ENCODE results near the gene MLIP. TPM values are rescaled to one million over a fixed set of nuclear protein-coding genes. Genes with fewer than 3 reads are reported as not detected.

MLIP gene
- total RNA-seq, 4 donors from 2014 or later = 0.64 to 4.3 (median 2.5) TPM

DNA sequence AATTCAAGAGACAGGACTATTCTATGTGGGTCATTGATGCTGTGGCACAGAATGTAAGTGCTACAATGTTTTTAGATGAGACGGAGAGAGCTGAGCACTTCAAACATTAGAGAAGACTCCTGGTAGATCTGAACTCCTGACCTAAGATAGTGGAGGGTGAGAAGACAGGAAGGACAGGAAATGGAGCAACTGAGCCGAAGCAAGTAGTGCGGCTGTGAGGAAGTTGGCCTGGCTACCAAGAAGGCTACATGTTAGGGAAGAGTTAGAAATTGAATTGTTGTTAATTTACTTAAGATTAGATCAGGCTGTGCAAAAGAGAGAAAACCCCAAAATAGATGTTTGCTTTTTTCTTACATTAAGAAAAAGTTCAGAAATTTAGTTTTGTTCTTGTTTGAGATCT lies 14.4 kb upstream of the MLIP start:
- intact Hi-C loops (cut with DNase I) = no loop called here
- H3K4me1 ChIP-seq = no peaks in the 10 kb centered on the region
- H3K27ac ChIP-seq = no peak overlapping the region
- DNase-seq = no peak
- WGBS, 2 donors = 67 to 78% methylated on average over 3 of the region's 3 CpGs
- H3K27me3 ChIP-seq = no peaks in the 10 kb centered on the region
- H3K36me3 ChIP-seq = no peaks in the 10 kb centered on the region
- H3K9me3 ChIP-seq = no peaks in the 10 kb centered on the region
- no peak for TF ChIP-seq POLR2A (IDR thresholded peaks at IDR 0.05)
- TF ChIP-seq, protein P1, sequence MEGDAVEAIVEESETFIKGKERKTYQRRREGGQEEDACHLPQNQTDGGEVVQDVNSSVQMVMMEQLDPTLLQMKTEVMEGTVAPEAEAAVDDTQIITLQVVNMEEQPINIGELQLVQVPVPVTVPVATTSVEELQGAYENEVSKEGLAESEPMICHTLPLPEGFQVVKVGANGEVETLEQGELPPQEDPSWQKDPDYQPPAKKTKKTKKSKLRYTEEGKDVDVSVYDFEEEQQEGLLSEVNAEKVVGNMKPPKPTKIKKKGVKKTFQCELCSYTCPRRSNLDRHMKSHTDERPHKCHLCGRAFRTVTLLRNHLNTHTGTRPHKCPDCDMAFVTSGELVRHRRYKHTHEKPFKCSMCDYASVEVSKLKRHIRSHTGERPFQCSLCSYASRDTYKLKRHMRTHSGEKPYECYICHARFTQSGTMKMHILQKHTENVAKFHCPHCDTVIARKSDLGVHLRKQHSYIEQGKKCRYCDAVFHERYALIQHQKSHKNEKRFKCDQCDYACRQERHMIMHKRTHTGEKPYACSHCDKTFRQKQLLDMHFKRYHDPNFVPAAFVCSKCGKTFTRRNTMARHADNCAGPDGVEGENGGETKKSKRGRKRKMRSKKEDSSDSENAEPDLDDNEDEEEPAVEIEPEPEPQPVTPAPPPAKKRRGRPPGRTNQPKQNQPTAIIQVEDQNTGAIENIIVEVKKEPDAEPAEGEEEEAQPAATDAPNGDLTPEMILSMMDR (IDR thresholded peaks at IDR 0.05) = no peak
- H3K4me3 ChIP-seq = no peak overlapping the region

DNA sequence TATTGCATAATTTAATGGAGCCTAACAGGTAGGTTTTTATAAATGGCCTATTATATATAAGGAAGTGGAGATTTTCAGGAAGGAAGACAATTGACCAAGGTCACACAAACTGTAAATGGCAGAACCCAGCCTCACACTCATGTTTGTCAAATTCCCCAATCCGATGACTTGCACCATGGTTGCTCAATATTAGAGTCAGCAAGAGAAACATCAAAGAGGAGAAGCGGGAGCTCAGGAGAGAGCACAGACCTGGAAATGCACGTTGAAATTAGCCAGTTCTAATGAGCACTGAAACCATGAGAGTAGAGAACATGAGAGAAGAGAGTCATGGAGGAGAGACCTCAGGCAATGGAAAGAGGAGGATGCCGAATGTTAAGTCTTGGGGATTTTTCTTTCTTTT lies 13.5 kb upstream of the MLIP start:
- TF ChIP-seq, protein P1 (IDR thresholded peaks at IDR 0.05) = no peak
- no peak for TF ChIP-seq POLR2A (IDR thresholded peaks at IDR 0.05)
- H3K9me3 ChIP-seq = no peaks in the 10 kb centered on the region
- H3K36me3 ChIP-seq = no peaks in the 10 kb centered on the region
- no peaks in the 10 kb centered on the region for H3K27me3 ChIP-seq
- H3K27ac ChIP-seq = no peak overlapping the region
- no peak for DNase-seq
- no peaks in the 10 kb centered on the region for H3K4me1 ChIP-seq
- 58 to 62% methylated on average over 4 of the region's 4 CpGs for WGBS, 2 donors
- intact Hi-C loops (cut with DNase I) = no loop called here
- H3K4me3 ChIP-seq = no peak overlapping the region

DNA sequence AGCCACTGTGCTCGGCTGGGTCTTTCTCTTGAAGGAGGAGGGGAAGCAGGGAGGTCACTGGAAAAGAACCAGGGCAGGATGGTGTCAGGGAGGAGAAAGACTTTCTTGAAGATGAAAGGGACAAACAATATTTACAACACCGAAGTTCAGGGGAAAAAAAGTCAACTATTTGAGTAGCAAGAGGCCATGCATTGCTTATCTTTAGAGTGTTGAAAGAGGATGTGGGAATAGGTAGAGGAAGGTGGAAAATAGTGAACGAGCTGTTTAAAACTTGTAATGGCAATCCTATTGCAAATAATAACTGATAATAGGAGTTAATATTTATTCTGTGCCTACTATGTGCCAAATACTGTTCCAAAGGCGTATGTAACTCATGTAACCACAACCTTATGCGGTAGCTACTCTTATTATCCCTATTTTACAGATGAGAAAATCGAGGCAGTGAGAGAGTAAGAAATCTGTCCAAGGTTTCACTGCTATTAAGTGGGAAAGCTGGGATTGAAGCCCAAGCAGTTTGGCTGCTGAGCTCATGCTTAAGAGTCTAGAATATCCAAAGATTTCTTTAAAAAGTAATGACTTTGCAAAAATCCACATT lies 12.7 kb upstream of the MLIP start:
- Histone ChIP-seq H3K36me3 (no peaks in the 10 kb centered on the region), H3K27me3 (no peaks in the 10 kb centered on the region), H3K4me3 (no peak overlapping the region), H3K27ac (no peak overlapping the region), H3K4me1 (peaks cover 0 to 4% (median 0%) of the 10 kb centered on the region in 3 donors), H3K9me3 (no peaks in the 10 kb centered on the region)
- intact Hi-C loops (cut with DNase I) = no loop called here
- DNase-seq = no peak
- TF ChIP-seq POLR2A (IDR thresholded peaks at IDR 0.05) = no peak
- TF ChIP-seq, protein P1 (IDR thresholded peaks at IDR 0.05) = no peak
- 81 to 88% methylated on average over 5 to 6 of the region's 6 CpGs for WGBS, 2 donors

DNA sequence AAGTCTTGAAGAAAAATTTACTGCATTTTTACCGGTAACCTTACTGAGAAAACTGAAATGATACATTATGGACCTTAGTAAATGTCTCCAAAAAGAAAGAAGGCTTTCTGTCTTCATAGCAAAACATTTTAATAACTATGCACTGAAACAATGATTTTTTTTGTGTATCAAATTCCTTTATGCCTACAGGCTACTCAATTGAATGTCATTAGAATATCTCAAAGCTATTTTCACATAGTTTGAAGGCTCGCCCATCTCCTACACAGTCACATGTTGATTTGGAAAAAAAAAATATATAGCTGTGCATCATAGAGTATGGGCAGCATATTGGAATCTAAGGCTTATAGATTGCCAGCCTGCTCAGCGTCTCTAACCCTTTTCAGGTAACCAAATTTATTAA lies 12.0 kb upstream of the MLIP start:
- intact Hi-C loops (cut with DNase I) = no loop called here
- H3K27ac ChIP-seq = no peak overlapping the region
- 73 to 82% methylated on average over 3 of the region's 3 CpGs for WGBS, 2 donors
- TF ChIP-seq, protein P1 (IDR thresholded peaks at IDR 0.05) = no peak
- no peak for TF ChIP-seq POLR2A (IDR thresholded peaks at IDR 0.05)
- no peaks in the 10 kb centered on the region for H3K9me3 ChIP-seq
- peaks cover 0 to 7% (median 0%) of the 10 kb centered on the region in 3 donors for H3K4me1 ChIP-seq
- H3K27me3 ChIP-seq = no peaks in the 10 kb centered on the region
- DNase-seq = no peak
- H3K36me3 ChIP-seq = no peaks in the 10 kb centered on the region
- no peak overlapping the region for H3K4me3 ChIP-seq

DNA sequence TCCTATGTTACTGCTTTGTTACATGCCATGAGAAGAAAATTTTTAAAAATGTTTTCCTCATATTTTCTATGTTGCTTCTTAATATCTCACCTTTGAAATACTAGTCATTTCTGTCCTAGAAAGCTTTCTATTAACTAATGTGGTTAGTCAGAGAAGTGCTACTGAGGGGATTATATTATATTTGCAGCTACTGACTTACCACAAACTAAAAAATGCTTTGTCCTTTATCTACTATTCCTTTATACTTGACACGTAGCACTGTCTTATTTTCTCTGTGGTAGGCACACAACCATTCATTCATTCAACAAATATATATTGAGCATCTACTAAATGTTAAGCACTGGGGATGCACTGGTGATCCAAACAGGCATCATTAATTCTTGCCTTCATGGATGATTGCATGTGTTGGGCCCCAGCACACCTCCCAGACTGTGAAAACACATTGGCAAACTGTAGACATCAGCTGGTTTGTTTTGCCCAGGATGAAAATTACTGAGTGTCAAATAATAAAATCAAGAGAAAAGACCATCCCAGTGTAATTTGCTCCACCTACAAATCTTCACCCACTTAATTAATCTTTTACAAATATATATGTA lies 10.7 kb upstream of the MLIP start:
- no peak for DNase-seq
- H3K36me3 ChIP-seq = no peaks in the 10 kb centered on the region
- H3K27ac ChIP-seq = no peak overlapping the region
- 77 to 100% methylated on average over 1 of the region's 1 CpG for WGBS, 2 donors
- intact Hi-C loops (cut with DNase I) = no loop called here
- no peak overlapping the region for H3K4me3 ChIP-seq
- H3K9me3 ChIP-seq = no peaks in the 10 kb centered on the region
- no peaks in the 10 kb centered on the region for H3K27me3 ChIP-seq
- peaks cover 0 to 7% (median 0%) of the 10 kb centered on the region in 3 donors for H3K4me1 ChIP-seq
- no peak for TF ChIP-seq POLR2A (IDR thresholded peaks at IDR 0.05)
- TF ChIP-seq, protein P1 (IDR thresholded peaks at IDR 0.05) = no peak
